GM18873 (cell line): Measurements from ENCODE around the gene CRCP.
"Not testable (repeated sequence)": the region's sequence is repeated elsewhere in the genome, so short reads cannot be mapped to it uniquely, and the experiment has no call there.

Experiments
- ATAC-seq: cut with Tn5 transposase; IDR thresholded peaks from one replicate; pipeline ENCODE4 v1.9.1; 2021; ENCODE audit warnings: mild to moderate bottlenecking, moderate library complexity, moderate number of reproducible peaks; ENCODE audit not compliant: unreplicated experiment, low FRiP score

Gene CRCP

GRCh38 chr7:66152371-66153191 lies 37.9 kb downstream of the CRCP start:
- ATAC-seq: no peak

- ATAC-seq: no peak
These were observed 39.0 kb downstream of the CRCP start for GRCh38 chr7:66153691-66154090.

GRCh38 chr7:66156035-66156434 lies 41.4 kb downstream of the CRCP start:
- ATAC-seq: not testable (repeated sequence)

GRCh38 chr7:66157060-66157459 lies 42.4 kb downstream of the CRCP start:
- no peak for ATAC-seq

GRCh38 chr7:66162622-66163021 lies 48.0 kb downstream of the CRCP start:
- ATAC-seq: no peak

GRCh38 chr7:66163186-66163610 lies 48.6 kb downstream of the CRCP start:
- no peak for ATAC-seq

GRCh38 chr7:66164356-66164755 lies 49.7 kb downstream of the CRCP start:
- ATAC-seq: no peak

- no peak for ATAC-seq
These were observed 53.2 kb downstream of the CRCP start for GRCh38 chr7:66167773-66168387.

- no peak for ATAC-seq
These were observed 55.0 kb downstream of the CRCP start for GRCh38 chr7:66169616-66170015.

- no peak for ATAC-seq
These were observed 55.9 kb downstream of the CRCP start for GRCh38 chr7:66170309-66171231.

- ATAC-seq: not testable (repeated sequence)
These were observed 58.1 kb downstream of the CRCP start for GRCh38 chr7:66172536-66173401.

- no peak for ATAC-seq
These were observed 59.2 kb downstream of the CRCP start for GRCh38 chr7:66173856-66174255.

- ATAC-seq: not testable (repeated sequence)
These were observed 60.4 kb downstream of the CRCP start for GRCh38 chr7:66175006-66175405.

- no peak for ATAC-seq
These were observed 62.3 kb downstream of the CRCP start for GRCh38 chr7:66176914-66177313.

- ATAC-seq: no peak
These were observed 63.6 kb downstream of the CRCP start for GRCh38 chr7:66178258-66178657.

- no peak for ATAC-seq
These were observed 66.7 kb downstream of the CRCP start for GRCh38 chr7:66181329-66181728.

GRCh38 chr7:66181845-66182244 lies 67.2 kb downstream of the CRCP start:
- ATAC-seq: no peak

- ATAC-seq: no peak
These were observed 68.3 kb downstream of the CRCP start for GRCh38 chr7:66182920-66183319.

- no peak for ATAC-seq
These were observed 69.1 kb downstream of the CRCP start for GRCh38 chr7:66183700-66184099.

- no peak for ATAC-seq
These were observed 71.1 kb downstream of the CRCP start for GRCh38 chr7:66185680-66186187.
